Brain microvascular endothelial cell (primary cell): ENCODE results near the gene TM4SF20.

ENCODE experiments used
- DNase-seq: peaks from one replicate; pipeline ENCODE4 v3.0.0-alpha.2; 2020
- H3K27ac ChIP-seq: fragments of 250-450 bp; sonication (Bioruptor Pico); 2 replicates; pipeline ENCODE4 v1.5.1; 2020; ENCODE audit warnings: mild to moderate bottlenecking, moderate library complexity
- H3K27me3 ChIP-seq: fragments of 250-450 bp; sonication (Bioruptor Pico); replicated peaks from 2 replicates; pipeline ENCODE4 v1.5.1; 2020; ENCODE audit warnings: mild to moderate bottlenecking
- H3K36me3 ChIP-seq: fragments of 250-450 bp; sonication (Bioruptor Pico); replicated peaks from 2 replicates; pipeline ENCODE4 v1.5.1; 2020; ENCODE audit warnings: mild to moderate bottlenecking
- H3K4me3 ChIP-seq: 2 replicates; pipeline ENCODE4 v1.5.1; 2011; ENCODE audit warnings: low read depth, mild to moderate bottlenecking, control low read depth, low read length, moderate library complexity
- CTCF ChIP-seq: IDR thresholded peaks from 2 replicates; pipeline ENCODE4 v1.5.1; 2011; ENCODE audit warnings: low read depth, mild to moderate bottlenecking, moderate library complexity, low read length, control low read depth, inconsistent platforms; ENCODE audit errors: missing control alignments
- in situ Hi-C: cut with HindIII; loops from 2 replicates; pipeline ENCODE4 v1.10.0; 2017; ENCODE audit warnings: low sequenced_read_pairs, low pct_ligation_motif_present

Gene TM4SF20

GRCh38 chr2:227351639-227352038 is 27.5 kb downstream of the TM4SF20 start:
- no peak for DNase-seq
- no peak for TF ChIP-seq CTCF
- in situ Hi-C loops, result no loop called here

GRCh38 chr2:227349989-227350612 is 29.0 kb downstream of the TM4SF20 start:
- Histone ChIP-seq H3K27ac (no peak overlapping the region), H3K36me3 (no peaks in the 10 kb centered on the region), H3K4me3 (no peak overlapping the region), H3K27me3 (no peaks in the 10 kb centered on the region)
- TF ChIP-seq CTCF, result no peak
- in situ Hi-C loops, result no loop called here
- no peak for DNase-seq

More at GRCh38 chr2:227351639-227352038, 27.5 kb downstream of the TM4SF20 start:
- H3K36me3 ChIP-seq, result no peaks in the 10 kb centered on the region
- no peak overlapping the region for H3K4me3 ChIP-seq
- no peaks in the 10 kb centered on the region for H3K27me3 ChIP-seq
- H3K27ac ChIP-seq, result no peak overlapping the region

GRCh38 chr2:227348324-227348723 is 30.8 kb downstream of the TM4SF20 start:
- Histone ChIP-seq H3K36me3 (no peaks in the 10 kb centered on the region), H3K27ac (no peak overlapping the region), H3K27me3 (no peaks in the 10 kb centered on the region), H3K4me3 (no peak overlapping the region)
- DNase-seq, result no peak
- no peak for TF ChIP-seq CTCF
- in situ Hi-C loops, result no loop called here

- TF ChIP-seq CTCF, result no peak
- in situ Hi-C loops, result no loop called here
- H3K36me3 ChIP-seq, result no peaks in the 10 kb centered on the region
- H3K27ac ChIP-seq, result no peak overlapping the region
- H3K4me3 ChIP-seq, result no peak overlapping the region
- no peaks in the 10 kb centered on the region for H3K27me3 ChIP-seq
- DNase-seq, result no peak
Observed at GRCh38 chr2:227347117-227347516, 32.0 kb downstream of the TM4SF20 start.

- no peaks in the 10 kb centered on the region for H3K36me3 ChIP-seq
- in situ Hi-C loops, result no loop called here
Observed at GRCh38 chr2:227344231-227344630, 34.9 kb downstream of the TM4SF20 start.

More at GRCh38 chr2:227344231-227344630, 34.9 kb downstream of the TM4SF20 start:
- Histone ChIP-seq H3K27ac (no peak overlapping the region), H3K4me3 (no peak overlapping the region), H3K27me3 (no peaks in the 10 kb centered on the region)
- no peak for DNase-seq
- TF ChIP-seq CTCF, result no peak
